Suppressor macrophage treated with lipopolysaccharide for 4 hours (primary cell): Measurements from ENCODE around the gene LENG9.
A peak's percentile ranks its signal among the peaks of the same experiment; 100 is the strongest.
"Not testable (repeated sequence)": the region's sequence is repeated elsewhere in the genome, so short reads cannot be mapped to it uniquely, and the experiment has no call there.

ENCODE experiments used
- DNase-seq: peaks from one replicate; pipeline ENCODE4 v3.0.0-alpha.2; 2020

LENG9 gene

GRCh38 chr19:54457773-54458647, 5.6 kb downstream of the LENG9 start:
- no peak for DNase-seq

GRCh38 chr19:54456423-54457373, 6.9 kb downstream of the LENG9 start:
- no peak for DNase-seq

DNA sequence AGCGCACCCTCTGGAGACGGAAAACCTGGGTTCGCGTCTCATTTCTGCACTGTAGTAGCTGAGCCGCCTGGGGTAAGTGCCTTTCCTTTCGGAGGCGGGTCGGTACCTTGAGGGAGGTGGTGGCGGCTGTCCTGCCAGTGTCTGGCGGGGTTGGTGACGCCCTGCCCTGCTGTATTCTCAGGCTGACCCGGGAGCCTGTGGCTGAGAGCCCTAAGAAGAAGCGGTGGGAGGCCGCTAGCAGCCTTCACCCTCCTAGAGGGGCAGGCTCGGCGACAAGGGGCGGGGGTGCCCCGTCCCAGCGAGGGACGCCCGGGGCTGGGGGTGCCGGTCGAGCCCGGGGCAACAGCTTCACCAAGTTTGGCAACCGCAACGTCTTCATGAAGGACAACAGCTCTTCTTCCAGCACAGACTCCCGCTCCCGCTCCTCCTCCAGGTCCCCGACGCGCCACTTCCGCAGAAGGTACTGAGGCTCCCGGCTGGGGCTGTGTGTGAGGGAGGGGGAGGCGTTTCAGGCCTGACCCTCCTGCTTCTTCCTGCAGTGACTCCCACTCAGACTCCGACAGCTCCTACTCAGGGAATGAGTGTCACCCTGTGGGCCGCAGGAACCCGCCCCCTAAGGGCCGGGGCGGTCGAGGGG, 7.7 kb downstream of the LENG9 start:
- no peak for DNase-seq

DNA sequence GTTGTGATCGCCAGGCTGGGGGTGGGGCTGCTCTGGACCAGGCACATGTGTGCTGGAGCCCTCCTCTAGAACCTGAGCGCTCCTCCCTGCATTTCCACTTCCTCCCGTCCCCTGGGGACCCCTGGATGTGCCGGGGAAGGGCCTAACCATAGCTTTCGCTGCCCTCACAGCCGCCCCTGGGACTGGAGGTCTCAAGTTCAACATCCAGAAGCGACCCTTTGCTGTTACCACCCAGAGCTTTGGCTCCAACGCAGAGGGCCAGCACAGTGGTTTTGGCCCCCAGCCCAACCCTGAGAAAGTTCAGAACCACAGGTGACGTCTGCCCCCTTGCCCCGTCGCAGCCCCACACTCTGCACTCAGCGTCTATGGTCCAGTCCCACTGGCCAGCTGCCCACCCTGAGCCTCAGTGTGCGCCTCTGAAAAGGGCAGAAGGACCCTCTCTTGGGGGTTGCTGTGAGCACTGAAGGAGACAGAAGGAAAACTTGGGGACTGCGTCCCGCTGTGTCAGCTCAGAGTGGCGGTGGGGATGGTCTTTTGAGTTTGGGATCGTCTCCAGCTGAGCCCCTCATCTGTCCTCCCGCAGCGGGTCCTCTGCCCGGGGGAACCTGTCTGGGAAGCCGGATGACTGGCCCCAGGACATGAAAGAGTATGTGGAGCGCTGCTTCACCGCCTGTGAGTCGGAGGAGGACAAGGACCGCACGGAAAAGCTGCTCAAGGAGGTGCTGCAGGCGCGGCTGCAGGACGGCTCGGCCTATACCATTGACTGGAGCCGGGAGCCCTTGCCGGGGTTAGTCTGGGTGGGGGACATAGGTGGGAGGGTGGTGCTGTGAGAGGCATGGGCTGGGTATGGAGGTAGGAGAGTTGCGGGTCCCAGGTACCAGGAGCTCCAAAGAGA, 8.6 kb downstream of the LENG9 start:
- DNase-seq, result no peak

- DNase-seq, result no peak
Measured at GRCh38 chr19:54453921-54454780, 9.4 kb downstream of the LENG9 start.

DNA sequence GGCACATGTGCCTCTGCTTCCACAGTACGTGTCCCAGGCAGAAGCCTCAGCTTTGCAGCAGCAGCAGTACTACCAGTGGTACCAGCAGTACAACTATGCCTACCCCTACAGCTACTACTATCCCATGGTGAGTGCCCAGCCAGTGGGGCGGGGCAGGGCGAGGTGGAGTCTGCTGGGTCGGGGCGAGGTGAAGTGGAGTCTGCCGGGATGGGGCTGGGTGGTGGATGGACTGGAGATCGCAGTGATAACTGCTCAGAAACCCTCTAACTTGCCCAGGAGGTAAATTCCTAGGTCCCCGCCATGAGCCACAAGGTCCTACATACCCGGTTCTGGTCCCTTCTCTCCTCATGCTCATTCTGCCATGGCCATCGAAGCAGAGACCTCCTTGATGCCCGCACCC, 11.0 kb downstream of the LENG9 start:
- DNase-seq, result no peak

GRCh38 chr19:54451997-54452396, 11.6 kb downstream of the LENG9 start:
- no peak for DNase-seq

- DNase-seq, result peak; percentile 96
Measured at GRCh38 chr19:54451331-54451871, 12.2 kb downstream of the LENG9 start.

- peak; percentile 47 for DNase-seq
Measured at GRCh38 chr19:54449701-54450069, 13.9 kb downstream of the LENG9 start.

GRCh38 chr19:54448774-54449700, 14.5 kb downstream of the LENG9 start, which contains the start of gene LENG8:
TSS of gene LENG8 (plus strand) at chr19:54449199. CDS start at chr19:54451345, 2,146 bp downstream.
- DNase-seq, result peak; percentile 99

GRCh38 chr19:54448040-54448773, 15.4 kb downstream of the LENG9 start:
- DNase-seq, result peak; percentile 78

DNA sequence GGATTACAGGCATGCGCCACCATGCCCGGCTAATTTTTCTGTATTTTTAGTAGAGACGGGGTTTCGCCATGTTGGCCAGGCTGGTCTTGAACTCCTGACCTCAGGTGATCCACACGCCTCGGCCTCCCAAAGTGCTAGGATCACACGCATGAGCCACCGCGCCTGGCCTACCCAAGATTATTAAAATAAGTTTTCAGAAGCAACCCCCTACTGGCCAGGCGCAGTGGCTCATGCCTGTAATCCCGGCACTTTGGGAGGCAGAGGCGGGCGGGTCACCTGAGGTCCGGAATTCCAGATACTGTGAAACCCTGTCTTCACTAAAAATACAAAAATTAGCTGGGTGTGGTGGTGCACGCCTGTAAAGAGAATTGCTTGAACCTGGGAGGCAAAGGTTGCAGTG, 17.2 kb downstream of the LENG9 start:
- not testable (repeated sequence) for DNase-seq

GRCh38 chr19:54444737-54445136, 18.8 kb downstream of the LENG9 start:
- no peak for DNase-seq

DNA sequence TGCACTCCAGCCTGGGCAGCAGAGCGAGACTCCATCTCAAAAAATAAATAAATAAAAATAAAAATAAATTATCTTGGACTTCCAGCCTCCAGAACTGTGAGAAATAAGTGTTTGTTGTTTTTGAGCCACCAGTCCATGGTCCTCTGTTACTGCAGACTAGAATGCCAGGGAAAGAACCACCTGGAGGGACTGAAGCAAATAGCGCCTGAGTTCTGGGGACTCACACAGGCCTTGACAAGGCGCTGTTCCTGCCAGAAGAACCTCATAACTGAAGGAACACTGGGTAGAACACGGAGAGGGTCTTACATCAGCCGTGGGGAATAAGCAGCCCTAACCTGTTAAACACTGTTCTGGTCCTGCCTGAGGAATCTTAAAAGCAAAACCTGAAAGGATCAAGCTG, 22.9 kb downstream of the LENG9 start:
- no peak for DNase-seq

DNA sequence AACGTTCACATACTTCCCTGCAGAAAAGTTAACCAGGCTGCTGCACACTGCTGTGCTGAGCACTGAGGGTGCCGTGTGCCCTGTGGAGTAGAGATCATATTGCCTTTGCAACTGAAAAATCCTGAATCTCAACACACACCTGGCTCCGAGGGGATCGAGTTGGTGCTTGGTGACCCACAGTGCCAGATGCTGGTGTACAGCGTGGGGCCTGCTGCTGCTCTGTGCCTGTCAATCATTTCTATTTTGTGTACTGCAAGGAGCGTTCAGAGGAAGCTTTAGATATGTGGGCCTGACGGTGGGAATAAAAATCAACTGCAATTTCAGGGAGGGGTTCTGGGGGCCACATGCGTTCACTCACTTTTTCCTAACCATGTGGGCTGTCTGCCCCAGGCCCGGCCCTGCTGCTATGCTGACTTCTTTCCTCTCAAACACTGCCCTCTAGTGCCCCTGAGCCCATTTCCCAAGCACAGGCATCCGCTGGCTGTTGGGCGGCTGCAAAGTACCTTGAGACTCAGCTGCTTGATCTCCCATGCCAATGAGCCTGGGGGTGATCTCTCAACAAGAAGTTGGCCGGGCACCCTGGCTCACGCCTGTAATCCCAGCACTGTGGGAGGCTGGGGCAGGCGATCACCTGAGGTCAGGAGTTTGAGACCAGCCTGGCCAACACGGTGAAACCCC, 24.3 kb downstream of the LENG9 start:
- DNase-seq, result peak; percentile 40

GRCh38 chr19:54436628-54437252, 26.8 kb downstream of the LENG9 start:
- no peak for DNase-seq

- DNase-seq, result no peak
Measured at GRCh38 chr19:54436031-54436523, 27.5 kb downstream of the LENG9 start.
